ENCODE results near the gene ZFP92.

GRCh38 chrX:153410373-153410772 lies 899 bp upstream of the ZFP92 start:
- TF ChIP-seq SIX5 (IDR thresholded peaks at IDR 0.05; ENCODE audit: low read depth, low read length, severe bottlenecking) (no peak), TCF3 (IDR thresholded peaks at IDR 0.05; ENCODE audit: borderline replicate concordance, insufficient read depth, low read depth, low read length) (no peak), SMC3 (IDR thresholded peaks at IDR 0.05; ENCODE audit: borderline replicate concordance, low read length) (no peak), CTCF (IDR thresholded peaks at IDR 0.05 in 2 of 3, conservative IDR thresholded peaks at IDR 0.05 in 1 of 3; ENCODE audit: control insufficient read depth in 2 of 3, extremely low read depth in 1 of 3, insufficient read depth in 1 of 3, low read depth in 3 of 3, low read length in 3 of 3) (no peak), TCF7 (IDR thresholded peaks at IDR 0.05; ENCODE audit: borderline replicate concordance) (no peak), USF2 (IDR thresholded peaks at IDR 0.05; ENCODE audit: borderline replicate concordance, low read depth, low read length) (no peak)
